Activated CD8-positive, alpha-beta T cell treated with anti-CD3 and anti-CD28 coated beads for 36 hours (primary cell): Measurements from ENCODE around the gene LILRB3. TPM values are rescaled to one million over a fixed set of nuclear protein-coding genes. Genes with fewer than 3 reads are reported as not detected.
A peak's percentile ranks its signal among the peaks of the same experiment; 100 is the strongest.
"Not testable (repeated sequence)": the region's sequence is repeated elsewhere in the genome, so short reads cannot be mapped to it uniquely, and the experiment has no call there.

ENCODE experiments used
- ATAC-seq: fragments of 200-7000 bp; cut with Tn5 transposase; one replicate; pipeline ENCODE4 v1.10.0; 2021; ENCODE audit warnings: mild to moderate bottlenecking, moderate library complexity
- CTCF ChIA-PET: fragments of 350-600 bp; sonication (Branson Sonifier 250); formaldehyde crosslinking; loops from one replicate; lab custom pipeline; 2021; ENCODE audit warnings: antibody characterized with exemption; lab: Charles Lee
- POLR2A ChIA-PET: fragments of 350-600 bp; sonication (Branson Sonifier 250); formaldehyde crosslinking; loops from one replicate; lab custom pipeline; 2021; ENCODE audit warnings: antibody characterized with exemption; lab: Charles Lee
- DNase-seq: peaks from one replicate; pipeline ENCODE4 v3.0.0-alpha.2; 2020
- H3K27ac Mint-ChIP-seq: one replicate; pipeline ENCODE4 v1.8.0; 2021; ENCODE audit warnings: mild to moderate bottlenecking, mixed read lengths
- H3K27me3 Mint-ChIP-seq: one replicate; pipeline ENCODE4 v1.8.0; 2021; ENCODE audit warnings: mixed read lengths
- H3K36me3 Mint-ChIP-seq: one replicate; pipeline ENCODE4 v1.8.0; 2021; ENCODE audit warnings: low read depth, mixed read lengths
- H3K4me1 Mint-ChIP-seq: one replicate; pipeline ENCODE4 v1.8.0; 2021; ENCODE audit warnings: low read depth, mixed read lengths
- H3K4me3 Mint-ChIP-seq: one replicate; pipeline ENCODE4 v1.8.0; 2021; ENCODE audit warnings: mild to moderate bottlenecking, moderate library complexity, mixed read lengths
- H3K9me3 Mint-ChIP-seq: one replicate; pipeline ENCODE4 v1.8.0; 2021; ENCODE audit warnings: mixed read lengths
- CTCF ChIP-seq: fragments of 200-600 bp; IDR thresholded peaks from one replicate; pipeline ENCODE4 v1.8.0; 2022; ENCODE audit warnings: antibody characterized with exemption, mild to moderate bottlenecking
- intact Hi-C: fragments of 100-400 bp; cut with micrococcal nuclease; formaldehyde crosslinking; loops from one replicate; pipeline ENCODE4 v1.10.0; 2022
- total RNA-seq, 2 experiments: library from RNA; stranded (reverse); gene quantifications; one replicate each; pipeline ENCODE4 v1.2.3, GENCODE V29; 2021

The LILRB3 gene
- total RNA-seq, 2 experiments from 2014 or later = not detected

GRCh38 chr19:54252243-54252642 lies 29.4 kb upstream of the LILRB3 start:
- no peak for ATAC-seq
- Mint-ChIP-seq H3K4me3 (no peak overlapping the region), H3K27me3 (peaks cover 6% of the 10 kb centered on the region), H3K4me1 (peaks cover 11% of the 10 kb centered on the region), H3K27ac (no peak overlapping the region), H3K9me3 (no peaks in the 10 kb centered on the region), H3K36me3 (no peaks in the 10 kb centered on the region)
- ChIA-PET POLR2A (no interaction called here), CTCF (no interaction called here)
- DNase-seq = no peak
- intact Hi-C loops = no loop called here
- no peak for TF ChIP-seq CTCF

- Mint-ChIP-seq H3K4me3 (no peak overlapping the region), H3K27ac (no peak overlapping the region), H3K4me1 (peaks cover 13% of the 10 kb centered on the region), H3K27me3 (peaks cover 8% of the 10 kb centered on the region), H3K36me3 (no peaks in the 10 kb centered on the region), H3K9me3 (no peaks in the 10 kb centered on the region)
- ATAC-seq (peak; percentile 95), DNase-seq (peak; percentile 64)
- POLR2A ChIA-PET = no interaction called here
- intact Hi-C loops = no loop called here
- no peak for TF ChIP-seq CTCF
- CTCF ChIA-PET = interaction anchor here (1.0 kb wide), 1 partner anchor 18 kb away, joined by 5 read pairs; no protein-coding TSS in a partner anchor
Measured at GRCh38 chr19:54248016-54248601, 25.3 kb upstream of the LILRB3 start.

- Mint-ChIP-seq H3K27ac (no peak overlapping the region), H3K36me3 (no peaks in the 10 kb centered on the region), H3K4me3 (no peak overlapping the region), H3K4me1 (peaks cover 13% of the 10 kb centered on the region), H3K27me3 (peaks cover 11% of the 10 kb centered on the region), H3K9me3 (no peaks in the 10 kb centered on the region)
- intact Hi-C loops = no loop called here
- POLR2A ChIA-PET = interaction anchor here (1.3 kb wide), 1 partner anchor 40 kb away, joined by 3 read pairs; no protein-coding TSS in a partner anchor
- ATAC-seq (no peak), DNase-seq (no peak)
- CTCF ChIA-PET = interaction anchor here (1.0 to 1.4 kb wide), 2 partner anchors 19 kb away, joined by 4 to 5 read pairs; no protein-coding TSS in a partner anchor
- no peak for TF ChIP-seq CTCF
Measured at GRCh38 chr19:54247106-54247930, 24.5 kb upstream of the LILRB3 start.

- H3K36me3 Mint-ChIP-seq = no peaks in the 10 kb centered on the region
- intact Hi-C loops = no loop called here
- H3K9me3 Mint-ChIP-seq = no peaks in the 10 kb centered on the region
- peaks cover 13% of the 10 kb centered on the region for H3K4me1 Mint-ChIP-seq
- H3K4me3 Mint-ChIP-seq = no peak overlapping the region
- peaks cover 11% of the 10 kb centered on the region for H3K27me3 Mint-ChIP-seq
- ChIA-PET CTCF (no interaction called here), POLR2A (no interaction called here)
- H3K27ac Mint-ChIP-seq = no peak overlapping the region
- DNase-seq (no peak), ATAC-seq (no peak)
- no peak for TF ChIP-seq CTCF
Measured at GRCh38 chr19:54245936-54246335, 23.1 kb upstream of the LILRB3 start.

GRCh38 chr19:54243809-54244208 lies 21.0 kb upstream of the LILRB3 start:
- H3K36me3 Mint-ChIP-seq, H3K4me3 Mint-ChIP-seq, H3K27me3 Mint-ChIP-seq, H3K9me3 Mint-ChIP-seq, H3K27ac Mint-ChIP-seq, CTCF ChIA-PET, intact Hi-C loops, POLR2A ChIA-PET, ATAC-seq, DNase-seq: not testable (repeated sequence)
- peaks cover 13% of the 10 kb centered on the region for H3K4me1 Mint-ChIP-seq

GRCh38 chr19:54242646-54243045 lies 19.8 kb upstream of the LILRB3 start, which contains the start of gene LILRA6:
Gene LILRA6, minus strand, starts transcription at chr19:54242790.
- CTCF ChIA-PET, H3K36me3 Mint-ChIP-seq, DNase-seq, H3K4me1 Mint-ChIP-seq, intact Hi-C loops, H3K4me3 Mint-ChIP-seq, H3K9me3 Mint-ChIP-seq, ATAC-seq, H3K27ac Mint-ChIP-seq, POLR2A ChIA-PET, H3K27me3 Mint-ChIP-seq: not testable (repeated sequence)

- POLR2A ChIA-PET, CTCF ChIA-PET: not testable (repeated sequence)
Measured at GRCh38 chr19:54242234-54242633, 19.4 kb upstream of the LILRB3 start.

More at GRCh38 chr19:54242234-54242633, 19.4 kb upstream of the LILRB3 start:
- ATAC-seq, DNase-seq, H3K36me3 Mint-ChIP-seq, H3K27ac Mint-ChIP-seq, H3K4me1 Mint-ChIP-seq, H3K4me3 Mint-ChIP-seq, intact Hi-C loops, H3K9me3 Mint-ChIP-seq, H3K27me3 Mint-ChIP-seq: not testable (repeated sequence)
